Measurements from ENCODE around the gene RGL2. TPM values are rescaled to one million over a fixed set of nuclear protein-coding genes. Genes with fewer than 3 reads are reported as not detected.
A peak's percentile ranks its signal among the peaks of the same experiment; 100 is the strongest.

RGL2 gene
- total and polyA plus RNA-seq, 2 of the 13 experiments (the other 11 are each of a cell fraction or from before 2014, with no cell fraction given): 22.9 to 47.4 TPM

GRCh38 chr6:33312361-33313104 is 13.8 kb upstream of the RGL2 start (continued):
- TF ChIP-seq, protein P1, sequence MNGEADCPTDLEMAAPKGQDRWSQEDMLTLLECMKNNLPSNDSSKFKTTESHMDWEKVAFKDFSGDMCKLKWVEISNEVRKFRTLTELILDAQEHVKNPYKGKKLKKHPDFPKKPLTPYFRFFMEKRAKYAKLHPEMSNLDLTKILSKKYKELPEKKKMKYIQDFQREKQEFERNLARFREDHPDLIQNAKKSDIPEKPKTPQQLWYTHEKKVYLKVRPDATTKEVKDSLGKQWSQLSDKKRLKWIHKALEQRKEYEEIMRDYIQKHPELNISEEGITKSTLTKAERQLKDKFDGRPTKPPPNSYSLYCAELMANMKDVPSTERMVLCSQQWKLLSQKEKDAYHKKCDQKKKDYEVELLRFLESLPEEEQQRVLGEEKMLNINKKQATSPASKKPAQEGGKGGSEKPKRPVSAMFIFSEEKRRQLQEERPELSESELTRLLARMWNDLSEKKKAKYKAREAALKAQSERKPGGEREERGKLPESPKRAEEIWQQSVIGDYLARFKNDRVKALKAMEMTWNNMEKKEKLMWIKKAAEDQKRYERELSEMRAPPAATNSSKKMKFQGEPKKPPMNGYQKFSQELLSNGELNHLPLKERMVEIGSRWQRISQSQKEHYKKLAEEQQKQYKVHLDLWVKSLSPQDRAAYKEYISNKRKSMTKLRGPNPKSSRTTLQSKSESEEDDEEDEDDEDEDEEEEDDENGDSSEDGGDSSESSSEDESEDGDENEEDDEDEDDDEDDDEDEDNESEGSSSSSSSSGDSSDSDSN (CRISPR knock-in tag; IDR thresholded peaks at IDR 0.05): peak; percentile 48; the same call in 1 of the 2 replicates
- TF ChIP-seq DR1 (CRISPR knock-in tag; IDR thresholded peaks at IDR 0.05) (0 out of 2 replicates have a peak, but pooled peaks have one; percentile 13), E2F2 (CRISPR knock-in tag; IDR thresholded peaks at IDR 0.05; ENCODE audit: borderline replicate concordance) (no peak), ZBTB7B (CRISPR knock-in tag; IDR thresholded peaks at IDR 0.05) (peak; percentile 82; the same call in 1 of the 2 replicates), DRAP1 (CRISPR knock-in tag; IDR thresholded peaks at IDR 0.05) (peak; percentile 41; the same call in 1 of the 2 replicates), ZNF264 (CRISPR knock-in tag; IDR thresholded peaks at IDR 0.05) (0 out of 2 replicates have a peak, but pooled peaks have one; percentile 30), ZNF563 (CRISPR knock-in tag; IDR thresholded peaks at IDR 0.05) (peak; percentile 60; the same call in 1 of the 2 replicates), KAT2B (IDR thresholded peaks at IDR 0.05; ENCODE audit: borderline replicate concordance, low read depth, low read length) (no peak), EP300 (IDR thresholded peaks at IDR 0.05; ENCODE audit: low read depth in 2 of 2, low read length in 2 of 2) (peak in 1 of 2 experiments; percentile 26; a peak in 1 of 4 replicates), EP300 (CRISPR knock-in tag; IDR thresholded peaks at IDR 0.05; ENCODE audit: borderline replicate concordance) (no peak), ZNF34 (CRISPR knock-in tag; IDR thresholded peaks at IDR 0.05; ENCODE audit: borderline replicate concordance) (0 out of 2 replicates have a peak, but pooled peaks have one; percentile 11), MXI1 (IDR thresholded peaks at IDR 0.05; ENCODE audit: borderline replicate concordance, low read depth, low read length) (peak; percentile 51; the same call in 1 of the 3 replicates), FOXC1 (CRISPR knock-in tag; IDR thresholded peaks at IDR 0.05; ENCODE audit: borderline replicate concordance) (peak; percentile 71; the same call in 1 of the 2 replicates), CTCF (CRISPR knock-in tag; IDR thresholded peaks at IDR 0.05) (peak; percentile 63), ZNF572 (CRISPR knock-in tag; IDR thresholded peaks at IDR 0.05) (no peak), IRF2 (CRISPR knock-in tag; IDR thresholded peaks at IDR 0.05) (peak; percentile 79; the same call in 1 of the 2 replicates), MAFF (IDR thresholded peaks at IDR 0.05; ENCODE audit: low read depth, low read length) (no peak), ZNF292 (CRISPR knock-in tag; IDR thresholded peaks at IDR 0.05; ENCODE audit: borderline replicate concordance, low read depth) (no peak; the same call in none of the 2 replicates), MIER2 (CRISPR knock-in tag; IDR thresholded peaks at IDR 0.05) (0 out of 2 replicates have a peak, but pooled peaks have one; percentile 58), HOXA3 (CRISPR knock-in tag; IDR thresholded peaks at IDR 0.05) (peak; percentile 28; the same call in 1 of the 2 replicates), ZNF496 (CRISPR knock-in tag; IDR thresholded peaks at IDR 0.05; ENCODE audit: insufficient replicate concordance) (no peak)
- TF ChIP-seq, protein P2, sequence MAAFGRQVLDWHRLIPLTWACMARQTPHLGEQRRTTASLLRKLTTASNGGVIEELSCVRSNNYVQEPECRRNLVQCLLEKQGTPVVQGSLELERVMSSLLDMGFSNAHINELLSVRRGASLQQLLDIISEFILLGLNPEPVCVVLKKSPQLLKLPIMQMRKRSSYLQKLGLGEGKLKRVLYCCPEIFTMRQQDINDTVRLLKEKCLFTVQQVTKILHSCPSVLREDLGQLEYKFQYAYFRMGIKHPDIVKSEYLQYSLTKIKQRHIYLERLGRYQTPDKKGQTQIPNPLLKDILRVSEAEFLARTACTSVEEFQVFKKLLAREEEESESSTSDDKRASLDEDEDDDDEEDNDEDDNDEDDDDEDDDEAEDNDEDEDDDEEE (CRISPR knock-in tag; IDR thresholded peaks at IDR 0.05): no peak; the same call in 1 of the 2 replicates

Data from HepG2 (cell line).